ENCODE data around the gene SYVN1.
A peak's percentile ranks its signal among the peaks of the same experiment; 100 is the strongest.
"Not testable (repeated sequence)": the region's sequence is repeated elsewhere in the genome, so short reads cannot be mapped to it uniquely, and the experiment has no call there.

Gene SYVN1

DNA sequence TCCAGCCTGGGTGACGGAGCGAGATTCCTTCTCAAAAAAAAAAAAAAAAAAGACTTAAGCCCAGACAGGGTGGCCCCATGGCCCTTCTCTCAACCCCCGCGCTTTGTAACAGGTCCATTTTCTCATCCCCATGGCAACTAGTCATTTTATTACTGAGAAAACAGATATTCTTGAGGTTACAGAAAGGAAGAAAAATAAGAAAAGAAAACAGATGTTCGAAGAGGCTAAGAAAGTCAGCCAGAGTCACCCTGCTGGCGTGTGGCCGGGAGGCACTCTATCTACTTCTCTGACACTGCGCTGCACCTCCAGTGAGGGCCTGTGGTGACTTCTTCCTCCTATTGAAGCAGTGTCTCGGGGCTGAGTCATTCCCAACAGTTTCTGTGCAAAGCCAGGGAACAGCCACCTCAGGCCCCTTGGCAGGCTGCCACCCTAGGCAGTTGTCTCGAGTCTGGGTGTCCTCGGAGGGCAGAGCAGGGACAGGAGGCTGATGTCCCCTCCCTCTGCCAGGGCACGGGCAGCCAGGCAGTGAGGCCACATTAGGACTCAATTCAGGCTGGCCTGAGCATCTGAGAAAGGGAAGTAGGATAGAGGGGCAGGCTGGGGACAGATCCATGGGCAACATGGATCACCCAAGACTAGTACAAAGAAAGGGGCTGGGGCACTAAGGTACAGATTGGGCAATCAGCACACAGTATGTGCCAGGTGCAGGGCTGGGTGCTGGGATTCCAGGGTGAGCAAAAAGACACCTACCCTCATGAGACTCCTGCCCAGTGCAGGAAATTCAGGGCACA, 16.4 kb upstream of the SYVN1 start:
- peak; percentile 65 for DNase-seq

DNA sequence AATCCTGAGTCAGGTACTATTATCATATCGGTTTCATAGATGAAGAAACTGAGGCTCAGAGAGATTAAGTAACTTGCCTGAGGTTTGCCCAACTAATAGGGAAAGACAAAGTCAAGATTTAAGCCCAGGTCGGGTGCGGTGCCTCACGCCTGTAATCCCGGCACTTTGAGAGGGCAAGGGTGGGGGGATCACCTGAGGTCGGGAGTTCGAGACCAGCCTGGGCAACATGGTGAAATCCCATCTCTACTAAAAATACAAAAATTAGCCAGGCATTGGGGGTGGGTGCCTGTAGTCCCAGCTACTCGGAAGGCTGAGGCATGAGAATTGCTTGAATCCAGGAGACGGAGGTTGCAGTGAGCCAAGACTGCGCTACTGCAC, 15.8 kb upstream of the SYVN1 start:
- DNase-seq, result not testable (repeated sequence)

DNA sequence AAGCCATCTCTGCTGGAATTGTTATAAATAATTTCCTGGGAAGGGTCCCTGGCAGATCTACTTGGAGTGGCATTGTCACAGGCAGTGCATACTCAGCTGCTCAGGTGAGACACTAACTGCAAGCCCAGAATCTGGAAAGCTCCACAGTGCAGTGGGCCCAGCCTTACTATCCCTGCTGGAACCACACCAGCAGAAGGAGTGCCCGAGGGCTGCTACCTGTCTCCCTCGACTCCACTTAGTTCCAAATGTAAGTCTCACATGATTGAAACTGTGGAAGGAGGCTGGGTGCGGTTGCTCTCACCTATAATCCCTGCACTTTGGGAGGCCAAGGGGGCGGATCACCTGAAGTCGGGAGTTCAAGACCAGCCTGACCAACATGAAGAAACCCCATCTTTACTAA, 14.3 kb upstream of the SYVN1 start:
- no peak for DNase-seq

DNA sequence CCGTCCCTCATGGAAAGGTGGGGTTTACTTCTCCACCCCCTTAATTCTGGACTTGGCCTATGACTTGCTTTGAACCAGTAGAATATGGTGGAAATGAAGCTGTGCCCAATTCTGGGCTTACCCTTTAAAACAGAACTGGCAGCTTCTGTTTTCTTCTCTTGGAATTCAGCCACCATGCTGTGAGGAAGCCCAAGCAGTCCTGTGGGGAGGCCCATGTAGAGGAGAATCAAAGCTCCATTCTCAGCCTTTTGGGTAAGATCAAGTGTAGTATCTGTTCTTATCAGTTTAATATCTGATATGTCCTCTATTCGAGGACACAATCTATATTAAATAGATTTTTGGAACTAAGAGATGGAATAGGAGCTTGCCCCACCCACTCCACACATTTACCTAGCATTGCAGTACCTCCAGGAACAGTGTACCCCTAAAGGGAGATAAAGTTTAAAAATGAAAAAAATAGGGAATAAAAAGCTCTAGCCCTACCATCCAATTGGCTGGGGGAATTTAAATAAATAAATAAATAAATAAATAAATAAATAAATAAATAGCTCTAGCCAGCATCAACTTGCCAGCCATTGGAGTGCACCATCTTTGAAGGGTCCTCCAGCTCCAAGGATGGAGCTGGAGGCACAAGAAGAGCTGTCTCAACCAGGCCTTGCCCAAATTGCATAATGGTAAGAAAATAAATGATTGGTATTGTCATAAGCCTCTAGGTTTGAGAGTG, 13.2 kb upstream of the SYVN1 start:
- no peak for DNase-seq

DNA sequence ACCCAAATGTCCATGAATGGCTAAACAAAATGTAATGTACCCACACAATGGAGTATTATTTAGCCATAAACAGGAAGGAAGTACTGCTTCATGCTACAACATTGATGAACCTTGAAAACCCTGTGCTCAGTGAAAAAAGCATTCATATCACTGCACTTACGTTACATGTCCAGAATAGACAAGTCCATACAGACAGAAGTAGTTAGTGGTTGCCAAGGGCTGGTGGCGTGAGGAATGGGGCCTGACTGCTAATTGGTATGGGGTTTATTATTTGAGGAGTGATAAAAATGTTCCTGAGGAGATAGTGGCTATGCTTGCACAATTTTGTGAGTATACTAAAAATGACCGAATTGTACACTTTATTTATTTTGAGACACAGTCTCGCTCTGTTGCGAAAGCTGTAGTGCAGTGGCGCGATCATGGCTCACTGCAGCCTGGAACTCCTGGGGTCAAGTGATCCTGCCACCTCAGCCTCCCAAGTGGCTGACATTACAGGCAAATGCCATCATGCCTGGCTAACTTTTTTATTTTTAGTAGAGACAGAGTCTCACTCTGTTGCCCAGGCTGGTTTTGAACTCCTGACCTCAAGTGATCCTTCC, 7.7 kb upstream of the SYVN1 start:
- no peak for DNase-seq

DNA sequence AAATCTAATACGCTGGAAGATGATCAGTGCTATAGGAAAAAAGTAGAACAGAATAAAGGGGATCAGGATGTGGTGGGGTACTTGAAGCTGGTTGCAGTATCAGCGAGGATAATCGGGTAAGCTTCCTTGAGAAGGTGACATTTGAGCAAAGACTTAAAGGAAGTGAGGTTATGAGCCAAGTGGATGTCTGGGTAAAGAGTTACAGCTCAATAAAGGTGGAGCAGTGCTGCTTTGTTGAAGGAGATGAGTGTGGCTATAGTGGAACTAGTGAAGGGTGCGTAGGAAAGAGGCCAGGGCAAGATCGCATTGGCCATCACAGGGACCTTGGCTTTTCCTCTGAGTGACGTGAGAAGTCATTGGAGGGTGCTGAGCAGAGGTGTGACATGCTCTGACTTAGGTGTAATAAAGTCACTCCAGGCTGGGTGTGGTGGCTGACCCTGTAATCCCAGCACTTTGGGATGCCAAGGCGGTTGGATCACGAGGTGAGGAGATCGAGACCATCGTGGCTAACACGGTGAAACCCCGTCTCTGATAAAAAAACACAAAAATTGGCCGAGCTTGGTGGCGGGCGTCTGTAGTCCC, 2.3 kb upstream of the SYVN1 start:
- DNase-seq, result no peak

DNA sequence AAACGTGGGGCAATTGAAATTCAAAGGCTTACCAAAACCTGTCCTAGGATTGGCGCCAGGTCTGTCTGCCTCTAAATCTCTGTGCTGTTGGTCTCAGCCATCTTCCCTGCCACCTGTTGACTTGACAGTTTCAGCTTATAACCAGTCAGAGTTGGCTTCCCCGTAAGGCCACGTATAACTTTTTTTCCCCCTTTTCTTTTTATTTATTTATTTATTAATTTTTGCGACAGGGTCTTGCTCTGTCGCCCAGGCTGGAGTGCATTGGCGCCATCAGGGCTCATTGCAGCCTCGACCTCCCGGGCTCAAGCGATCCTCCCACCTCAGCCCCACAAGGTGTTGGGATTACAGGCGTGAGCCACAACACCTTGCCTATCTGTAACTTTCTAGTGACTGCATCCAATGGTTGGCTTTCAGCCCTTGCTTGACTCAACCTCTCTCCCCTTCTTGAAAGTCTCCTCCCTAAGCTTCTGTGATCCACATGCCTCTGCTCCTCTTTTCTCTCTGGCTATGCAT, 1.4 kb upstream of the SYVN1 start:
- no peak for DNase-seq

DNA sequence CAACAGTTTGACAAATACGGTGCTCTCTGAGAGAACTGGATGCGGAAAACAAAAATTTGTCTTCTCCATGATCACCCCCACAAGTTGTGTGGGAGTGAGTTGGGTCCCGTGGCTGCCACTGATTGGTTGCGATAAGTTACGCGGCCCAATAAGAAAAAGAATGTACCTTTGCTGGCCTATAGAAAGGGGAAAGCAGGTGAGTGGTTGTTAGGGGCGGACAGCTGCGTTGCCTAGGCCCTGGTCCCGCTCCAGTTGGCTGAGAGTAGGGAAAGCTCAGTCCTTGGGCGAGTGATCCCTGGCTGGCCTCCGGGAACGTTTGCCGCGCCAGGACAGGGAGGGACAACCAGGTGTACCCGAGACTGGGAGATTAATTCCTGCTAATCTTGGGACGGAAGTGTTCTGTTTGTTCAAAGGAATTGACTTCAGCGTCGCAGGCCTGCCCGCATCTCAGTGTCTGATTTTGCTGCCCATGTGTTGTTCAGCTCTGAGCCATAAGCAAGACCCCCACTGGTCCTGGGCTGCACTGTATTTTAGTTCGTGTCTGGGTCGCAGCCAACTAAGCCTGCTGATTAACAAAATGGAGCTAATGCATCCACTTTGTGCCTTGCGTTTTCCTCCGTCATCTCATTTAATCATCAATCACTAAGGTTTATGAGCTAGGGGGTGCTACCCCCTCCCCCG, 773 bp upstream of the SYVN1 start:
- DNase-seq, result peak; percentile 97

DNA sequence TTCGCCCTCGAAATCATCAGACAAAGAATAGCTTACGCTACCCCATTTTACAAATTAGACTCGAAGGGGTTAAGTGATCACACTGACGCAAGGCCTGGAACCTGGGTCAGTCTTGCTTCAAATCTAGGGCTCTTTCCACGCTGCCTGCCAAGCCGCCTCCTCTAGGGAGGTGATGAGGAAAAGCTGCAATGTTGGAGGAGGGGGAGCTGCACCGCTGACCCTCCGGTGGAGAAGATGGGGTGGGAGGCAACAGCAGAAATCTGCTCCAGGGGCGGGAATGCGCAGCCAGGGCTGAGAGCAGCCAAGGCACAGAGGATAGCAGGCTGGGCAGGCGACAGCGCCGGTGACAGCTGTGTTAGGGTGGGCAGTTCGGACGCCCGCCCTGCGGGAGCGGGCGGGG, 595 bp downstream of the SYVN1 start:
- no peak for DNase-seq

DNA sequence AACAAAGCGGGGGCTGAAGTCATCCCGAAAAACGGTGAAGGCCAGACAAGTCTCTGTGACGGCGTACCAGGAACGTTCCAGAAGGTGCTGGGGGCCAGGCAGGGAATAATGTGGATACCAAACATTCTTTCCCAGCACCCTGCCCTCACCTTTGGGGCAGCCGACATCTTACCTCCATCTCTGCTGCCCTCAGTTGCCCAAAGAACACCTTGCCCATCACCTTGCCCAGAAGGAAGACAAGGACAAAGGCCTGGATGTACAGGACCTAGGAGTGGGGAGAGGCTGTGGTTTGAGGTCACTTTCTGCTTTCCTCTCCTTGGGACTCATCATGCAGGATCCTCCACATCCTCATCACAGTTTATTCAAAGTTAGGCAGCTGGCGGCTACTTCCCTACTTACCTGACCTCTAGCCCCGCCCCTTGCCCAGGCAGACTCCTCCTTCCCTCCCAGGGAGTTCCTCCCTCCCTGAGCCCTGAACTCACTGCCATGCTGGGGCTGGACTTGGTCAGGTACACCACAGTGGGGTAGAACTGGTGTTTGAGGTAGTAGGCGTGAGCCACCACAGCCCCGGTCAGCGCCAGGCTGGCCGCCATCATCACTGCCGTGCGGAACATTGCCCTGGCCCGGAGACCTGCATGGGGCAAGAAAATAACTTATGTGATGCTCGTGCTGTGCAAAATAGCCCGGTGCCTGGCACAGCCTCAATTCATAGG, 1.2 kb downstream of the SYVN1 start:
- DNase-seq, result peak; percentile 66

DNA sequence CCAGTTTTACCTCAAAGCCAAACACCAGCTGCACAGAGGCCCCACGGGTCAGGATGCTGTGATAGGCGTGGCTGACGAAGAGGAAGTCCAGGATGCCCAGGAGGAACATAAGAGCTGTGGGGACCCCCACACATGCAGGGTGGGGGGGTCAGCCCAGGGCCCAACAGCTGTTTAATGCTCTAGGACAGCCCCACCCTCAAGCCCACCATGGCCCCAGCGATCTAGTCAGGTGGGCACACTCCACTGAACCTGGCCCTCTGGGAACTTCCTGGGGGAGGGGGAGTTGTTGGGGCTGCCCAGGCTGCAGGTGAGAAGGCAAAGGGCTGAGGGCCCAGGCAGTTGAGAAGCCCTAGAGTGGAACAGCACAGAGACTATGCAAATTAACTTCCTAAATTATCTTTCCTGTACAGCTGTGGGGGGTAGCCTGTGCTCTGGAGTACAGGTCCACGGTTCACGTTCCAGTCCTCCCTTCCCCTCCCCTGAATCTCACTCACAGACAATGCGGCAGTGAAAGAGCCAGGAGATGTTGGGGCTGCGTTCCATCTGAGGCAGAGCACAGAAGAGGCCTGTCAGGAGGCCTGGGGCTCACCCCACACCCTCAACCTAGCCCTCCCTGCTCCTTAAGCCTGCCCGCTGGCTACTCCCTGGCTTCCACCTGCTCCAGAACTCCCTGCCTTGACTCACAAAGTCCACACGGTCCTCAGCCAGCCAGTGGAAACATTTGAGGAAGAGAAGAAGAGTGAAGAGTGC, 1.9 kb downstream of the SYVN1 start:
- DNase-seq, result no peak

DNA sequence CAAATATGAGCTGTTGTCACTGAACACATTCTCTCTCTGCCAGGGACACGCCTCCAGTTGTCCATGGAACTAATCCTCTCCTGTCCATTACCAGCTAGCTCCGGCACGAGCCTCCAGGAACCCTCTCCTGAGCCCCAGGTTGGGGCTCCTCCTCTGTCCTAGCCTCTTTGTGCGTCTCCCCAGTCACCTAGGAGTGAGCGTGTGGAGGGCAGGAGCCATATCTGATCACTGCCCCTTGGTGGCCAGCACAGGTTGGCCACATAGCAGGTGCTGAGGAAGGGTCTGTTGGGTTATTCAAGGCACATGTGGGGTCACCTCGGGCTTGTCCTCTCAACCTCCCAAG, 2.5 kb downstream of the SYVN1 start:
- no peak for DNase-seq

DNA sequence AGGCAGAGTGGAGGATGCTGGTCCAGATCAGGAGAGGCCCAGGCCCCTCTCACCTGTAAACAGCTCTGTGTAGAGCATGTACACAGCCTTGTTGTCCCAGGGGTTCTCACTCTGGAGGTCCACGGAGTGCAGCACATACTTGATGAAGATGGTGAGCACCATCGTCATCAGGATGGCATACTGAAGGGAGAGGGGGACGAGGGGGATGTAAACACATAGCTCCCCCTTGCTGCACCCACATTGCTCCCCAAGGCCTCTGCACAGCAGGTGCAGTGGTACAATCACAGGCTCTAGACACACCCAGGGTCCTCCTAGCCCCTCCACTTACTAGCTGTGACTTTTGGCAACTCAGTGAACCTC, 2.9 kb downstream of the SYVN1 start:
- no peak for DNase-seq

DNA sequence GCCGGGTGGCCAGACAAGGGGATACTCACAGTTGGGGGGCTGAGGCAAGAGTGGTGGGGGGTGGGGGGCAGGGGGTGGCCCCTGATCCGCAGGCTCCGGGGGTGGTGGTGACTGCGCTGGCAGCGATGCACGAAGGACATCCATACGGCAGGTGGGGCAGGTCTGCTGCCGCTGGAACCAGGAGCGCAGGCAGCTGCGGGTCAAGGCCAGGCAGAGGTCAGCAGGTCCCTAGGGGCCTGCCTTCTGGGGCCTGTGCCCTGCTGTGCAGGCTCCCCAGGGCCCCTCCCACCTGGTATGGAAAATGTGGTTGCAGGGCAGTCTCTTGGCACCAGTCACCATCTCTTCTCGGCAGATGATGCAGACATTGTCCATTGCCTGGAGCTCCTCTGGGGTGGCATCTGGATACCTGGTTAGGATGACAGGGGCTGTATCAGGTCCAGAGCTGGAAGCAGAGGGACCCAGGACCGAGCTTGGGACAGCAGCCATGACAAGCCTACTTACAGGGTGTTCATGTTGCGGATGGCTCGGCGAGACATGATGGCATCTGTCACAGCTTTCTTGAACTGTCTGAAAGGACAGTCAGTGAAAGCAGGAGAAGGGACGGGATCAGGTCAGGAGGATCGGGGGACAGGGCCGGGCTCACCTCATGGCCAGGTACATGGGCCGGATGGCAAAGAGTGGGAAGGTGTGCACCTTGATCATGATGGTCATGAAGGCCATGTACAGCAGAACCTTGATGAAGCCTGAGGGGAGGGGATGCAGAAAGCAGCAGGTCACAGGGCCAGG, 3.5 kb downstream of the SYVN1 start:
- no peak for DNase-seq

DNA sequence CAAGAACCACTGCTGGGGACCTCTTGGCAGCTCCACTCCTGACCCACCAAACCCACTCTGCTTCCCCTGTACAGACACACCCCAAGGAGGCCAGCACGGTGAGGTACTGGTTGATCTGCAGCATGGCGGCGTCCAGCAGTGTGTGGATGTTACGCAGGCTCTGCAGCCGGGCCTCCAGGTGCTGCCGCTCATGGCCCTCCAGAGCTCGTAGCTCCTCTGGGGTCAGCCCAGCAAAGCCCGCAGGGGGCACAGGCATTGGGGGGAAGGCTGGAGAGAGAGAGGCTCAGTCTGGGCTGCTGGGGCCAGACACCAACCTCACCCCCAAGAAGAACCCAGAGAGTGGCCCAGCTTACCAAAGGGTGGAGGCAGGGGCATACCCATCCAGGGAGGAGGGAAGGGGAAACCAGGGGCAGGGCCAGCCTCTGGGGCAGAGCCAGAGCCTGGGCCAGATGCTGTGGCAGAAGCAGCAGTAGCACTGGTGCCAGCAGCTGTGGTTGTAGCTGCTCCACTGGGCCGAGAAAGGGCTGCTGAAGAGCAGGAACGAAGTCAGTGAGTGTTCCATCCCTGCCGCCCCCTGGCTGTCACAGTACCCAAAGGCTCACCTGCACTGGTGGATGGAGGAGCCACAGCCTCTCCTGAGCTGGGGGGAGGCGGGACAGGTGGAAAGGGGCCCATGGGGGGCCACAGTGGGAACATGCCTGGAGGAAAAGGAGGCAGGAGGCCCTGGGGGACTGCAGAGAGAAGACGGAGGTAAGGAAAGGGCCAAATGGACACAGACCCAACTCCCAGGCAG, 4.5 kb downstream of the SYVN1 start:
- DNase-seq, result no peak

DNA sequence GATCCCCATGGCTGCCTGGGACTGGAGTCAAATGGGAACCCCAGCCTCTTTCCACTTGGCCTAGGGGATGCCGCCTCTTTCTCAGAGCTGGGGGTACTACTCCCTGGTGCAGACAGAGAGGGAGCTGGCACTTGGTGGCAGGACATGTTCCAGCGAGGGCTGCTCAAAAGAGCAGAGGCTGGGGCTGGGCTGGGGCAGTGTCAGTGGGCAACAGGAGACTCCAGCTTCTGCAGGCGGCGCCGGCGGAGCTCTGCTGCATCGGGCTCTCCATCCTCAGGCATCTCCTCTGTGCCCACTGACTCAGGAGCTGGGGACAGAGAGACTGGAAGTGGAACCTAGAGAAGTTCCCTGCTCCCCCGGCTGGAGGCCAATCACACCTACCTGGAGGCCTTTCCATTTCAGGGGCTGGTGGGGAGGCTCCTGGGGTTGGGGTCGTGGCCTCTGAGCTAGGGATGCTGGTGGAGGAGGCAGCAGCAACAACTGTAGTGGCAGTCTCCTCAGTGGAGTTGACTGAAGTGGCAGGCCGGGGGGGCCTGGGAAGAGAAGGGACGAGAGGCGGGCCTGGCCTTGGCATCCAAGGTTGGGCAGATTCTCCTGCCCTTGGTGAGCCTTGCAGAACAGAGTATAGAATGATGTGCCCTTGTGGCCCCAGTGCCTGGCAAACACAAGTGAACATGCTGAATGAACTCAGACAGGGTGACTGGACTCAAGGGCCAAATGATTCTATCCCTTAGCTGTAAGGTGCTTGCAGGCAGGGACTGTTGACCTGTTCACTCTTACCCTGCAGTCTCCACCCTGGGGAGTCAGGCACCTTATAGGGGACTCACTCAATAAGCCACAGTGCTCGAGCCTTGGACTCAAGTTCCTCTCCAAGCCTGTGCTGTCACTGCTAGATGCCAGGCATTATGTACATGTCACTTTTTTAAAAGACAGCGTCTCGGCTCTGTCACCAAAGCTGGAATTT, 5.9 kb downstream of the SYVN1 start:
- no peak for DNase-seq

DNA sequence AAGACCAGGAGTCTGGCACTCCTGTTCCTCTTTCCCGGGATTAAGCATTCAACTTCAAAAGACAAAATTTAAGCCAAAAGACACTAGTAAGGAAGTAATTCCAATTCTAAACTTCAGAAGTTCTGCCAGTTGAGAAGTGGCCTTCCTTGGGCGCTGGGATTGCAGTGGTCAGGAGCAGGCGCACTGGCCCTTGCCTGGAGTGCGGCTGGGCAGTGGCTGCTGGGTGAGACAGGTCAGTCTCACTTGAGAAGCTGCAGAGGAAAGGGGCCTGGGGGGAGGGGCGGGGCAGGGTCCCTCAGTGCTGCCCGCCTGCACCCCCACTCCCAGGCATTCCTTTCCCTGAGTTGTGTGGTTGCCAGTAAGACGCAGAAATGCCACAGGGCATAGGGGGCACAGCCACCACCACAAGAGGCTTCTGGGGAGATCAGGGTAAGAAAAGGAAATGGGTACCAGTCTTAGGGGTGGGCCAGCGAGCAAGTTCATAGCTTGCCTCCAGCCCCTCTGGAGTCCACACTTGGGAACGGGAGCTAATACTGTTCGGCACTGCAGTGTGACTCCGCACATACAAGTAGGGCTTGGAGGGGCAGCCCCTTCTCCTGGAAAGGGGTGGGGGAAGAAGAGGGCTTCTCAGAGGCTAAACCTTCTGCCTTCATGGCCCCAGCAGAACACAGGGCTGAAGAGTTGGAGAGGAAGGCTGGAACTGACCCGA, 6.7 kb downstream of the SYVN1 start:
- DNase-seq, result no peak

DNA sequence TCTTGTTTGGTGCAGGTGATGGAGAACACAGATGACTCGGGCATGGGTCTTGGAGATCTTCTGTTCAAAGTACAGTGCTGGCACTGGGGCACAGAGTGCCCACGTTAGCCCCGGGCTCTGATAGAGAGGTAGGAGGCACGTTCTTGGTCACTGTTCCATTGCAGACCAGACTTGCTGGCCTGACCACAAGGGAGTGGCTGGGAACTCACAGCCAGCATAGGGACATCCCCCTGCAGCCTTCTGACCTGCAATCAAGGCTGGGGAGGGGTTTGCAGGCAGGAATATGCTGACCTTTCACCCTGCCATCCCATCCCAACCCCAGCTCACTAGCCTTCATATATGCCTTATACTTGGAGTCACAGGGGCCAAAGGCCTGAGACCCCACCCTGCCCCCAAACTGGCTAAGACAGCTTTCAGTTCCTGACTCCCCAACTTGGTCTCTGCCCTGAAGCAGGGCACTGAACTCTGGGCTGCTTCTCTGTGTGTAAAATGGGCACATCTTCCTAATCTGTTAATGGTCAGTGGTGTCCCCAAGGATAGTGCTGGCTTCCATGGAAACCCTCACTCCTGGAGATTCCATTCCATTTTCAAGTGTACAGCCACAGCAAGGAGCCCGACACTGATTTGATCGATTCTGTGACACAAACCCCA, 7.6 kb downstream of the SYVN1 start:
- no peak for DNase-seq

Measured in NCI-H510A (cell line).